Central memory CD8-positive, alpha-beta T cell (primary cell): ENCODE measurements around the gene MCRS1.
A peak's percentile ranks its signal among the peaks of the same experiment; 100 is the strongest.

Experiments used
- ATAC-seq: fragments of 150-1000 bp; cut with Tn5 transposase; replicated peaks from 2 replicates; pipeline ENCODE4 v1.10.0; 2022; ENCODE audit warnings: mild to moderate bottlenecking, moderate FRiP score, moderate number of reproducible peaks; ENCODE audit not compliant: poor library complexity, severe bottlenecking; ENCODE audit errors: extremely low read depth
- DNase-seq, 2 donors: peaks; one replicate each; pipeline ENCODE4 v3.0.0; 2021; ENCODE audit warnings: low spot score in 2 of 2
- H3K27ac Mint-ChIP-seq: one replicate; pipeline ENCODE4 v1.8.0; 2022; ENCODE audit warnings: low read depth, mild to moderate bottlenecking, moderate library complexity, mixed read lengths
- H3K27me3 Mint-ChIP-seq: one replicate; pipeline ENCODE4 v1.8.0; 2022; ENCODE audit warnings: mixed read lengths
- H3K36me3 Mint-ChIP-seq: one replicate; pipeline ENCODE4 v1.8.0; 2022; ENCODE audit warnings: mild to moderate bottlenecking, moderate library complexity, mixed read lengths; ENCODE audit not compliant: insufficient read depth
- H3K4me1 Mint-ChIP-seq: one replicate; pipeline ENCODE4 v1.8.0; 2022; ENCODE audit warnings: mixed read lengths
- H3K4me3 Mint-ChIP-seq: one replicate; pipeline ENCODE4 v1.8.0; 2022; ENCODE audit warnings: mild to moderate bottlenecking, moderate library complexity, mixed read lengths
- H3K9me3 Mint-ChIP-seq: one replicate; pipeline ENCODE4 v1.8.0; 2022; ENCODE audit warnings: mixed read lengths

Gene MCRS1

GRCh38 chr12:49558526-49558925 lies 9.4 kb downstream of the MCRS1 start:
- no peak overlapping the region for H3K27ac Mint-ChIP-seq
- DNase-seq: no peak
- no peak overlapping the region for H3K4me3 Mint-ChIP-seq
- ATAC-seq: no peak
- H3K9me3 Mint-ChIP-seq: no peaks in the 10 kb centered on the region
- peaks cover 35% of the 10 kb centered on the region for H3K36me3 Mint-ChIP-seq
- H3K4me1 Mint-ChIP-seq: peaks cover 2% of the 10 kb centered on the region
- no peaks in the 10 kb centered on the region for H3K27me3 Mint-ChIP-seq

- no peak for ATAC-seq
- Mint-ChIP-seq H3K4me1 (peaks cover 6% of the 10 kb centered on the region), H3K27ac (no peak overlapping the region)
Measured at GRCh38 chr12:49557917-49558215, 10.1 kb downstream of the MCRS1 start.

GRCh38 chr12:49557187-49557916 lies 10.6 kb downstream of the MCRS1 start:
- H3K36me3 Mint-ChIP-seq: peaks cover 27% of the 10 kb centered on the region
- no peak overlapping the region for H3K27ac Mint-ChIP-seq
- peaks cover 6% of the 10 kb centered on the region for H3K4me1 Mint-ChIP-seq
- H3K4me3 Mint-ChIP-seq: no peak overlapping the region
- no peak for ATAC-seq
- H3K9me3 Mint-ChIP-seq: no peaks in the 10 kb centered on the region
- no peak for DNase-seq
- H3K27me3 Mint-ChIP-seq: no peaks in the 10 kb centered on the region

More at GRCh38 chr12:49557917-49558215, 10.1 kb downstream of the MCRS1 start:
- H3K9me3 Mint-ChIP-seq: no peaks in the 10 kb centered on the region
- no peak overlapping the region for H3K4me3 Mint-ChIP-seq
- H3K27me3 Mint-ChIP-seq: no peaks in the 10 kb centered on the region
- H3K36me3 Mint-ChIP-seq: peaks cover 32% of the 10 kb centered on the region
- DNase-seq: no peak

DNA sequence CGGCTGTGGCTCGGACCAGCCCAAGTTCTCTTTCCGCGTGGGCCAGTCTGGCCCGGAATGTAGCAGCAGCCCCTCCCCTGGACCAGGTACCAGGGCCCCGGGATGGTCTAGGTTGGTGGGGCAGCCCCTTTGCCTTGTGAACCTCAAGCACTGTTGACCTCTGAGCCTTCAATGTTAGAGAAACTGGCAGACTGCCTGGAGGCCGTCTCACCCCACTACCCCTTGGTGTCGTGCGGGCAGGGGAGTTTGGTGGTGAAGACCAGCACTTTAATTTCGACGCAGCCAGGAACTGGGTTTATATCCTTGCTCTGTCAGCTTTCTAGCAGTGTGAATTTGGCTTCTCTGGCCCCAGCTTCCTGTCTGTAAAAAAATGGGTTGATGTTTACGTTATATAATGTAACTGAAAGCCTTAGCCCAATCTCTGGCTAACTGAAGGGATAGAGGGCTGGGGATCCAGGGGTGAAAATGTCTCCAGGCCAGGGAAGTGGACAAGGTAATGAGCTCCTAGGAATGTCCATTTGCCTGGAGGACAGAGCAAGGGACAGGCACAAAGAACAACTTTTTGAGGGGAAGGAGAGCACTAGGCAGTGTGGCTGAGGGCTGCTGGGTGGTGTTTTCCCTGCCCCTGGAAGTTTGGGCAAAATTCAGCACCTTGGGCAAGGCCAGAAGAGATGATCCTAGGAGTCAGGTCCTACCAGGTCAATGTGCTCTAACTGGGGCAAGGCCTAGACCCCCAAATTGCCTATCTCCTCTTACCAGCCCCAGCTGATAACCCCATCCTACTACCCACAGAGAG lies 11.4 kb downstream of the MCRS1 start:
- Mint-ChIP-seq H3K27ac (no peak overlapping the region), H3K27me3 (no peaks in the 10 kb centered on the region), H3K36me3 (peaks cover 21% of the 10 kb centered on the region), H3K4me3 (no peak overlapping the region), H3K4me1 (peaks cover 6% of the 10 kb centered on the region), H3K9me3 (no peaks in the 10 kb centered on the region)
- no peak for DNase-seq
- ATAC-seq: no peak

DNA sequence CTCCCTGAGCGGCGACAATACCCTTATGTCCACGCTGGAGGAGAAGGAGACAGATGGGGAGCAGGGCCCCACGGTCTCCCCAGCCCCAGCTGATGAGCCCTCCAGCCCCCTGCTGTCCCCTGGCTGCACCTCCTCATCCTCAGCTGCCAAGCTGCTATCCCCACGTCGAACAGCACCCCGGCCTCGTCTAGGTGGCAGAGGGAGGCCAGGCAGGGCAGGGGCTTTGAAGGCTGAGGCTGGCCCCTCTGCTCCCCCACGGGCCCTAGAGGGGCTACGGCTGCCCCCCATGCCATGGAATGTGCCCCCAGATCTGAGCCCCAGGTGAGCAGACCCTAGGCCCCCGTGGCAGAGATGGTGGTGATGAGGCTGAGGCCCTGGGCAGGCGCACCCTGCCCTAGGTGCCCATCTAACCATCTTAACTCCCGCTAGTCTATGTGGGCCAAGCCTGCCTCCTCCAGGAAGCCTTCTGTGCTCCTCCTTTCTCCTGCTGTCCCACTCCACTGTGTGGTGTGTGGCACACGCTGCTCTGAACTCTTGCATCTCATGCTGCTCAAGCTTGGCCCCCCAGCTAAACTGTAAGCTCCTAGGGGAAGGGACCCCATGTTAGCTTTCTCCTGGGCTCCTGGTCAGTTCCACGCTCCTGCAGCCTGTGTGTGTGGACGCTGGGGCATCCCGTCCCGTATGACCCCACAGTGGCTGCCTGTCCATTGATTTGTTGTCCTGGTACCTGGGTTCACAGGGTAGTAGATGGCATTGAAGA lies 12.1 kb downstream of the MCRS1 start:
- H3K4me1 Mint-ChIP-seq: peaks cover 6% of the 10 kb centered on the region
- H3K27ac Mint-ChIP-seq: no peak overlapping the region
- no peak for ATAC-seq

DNA sequence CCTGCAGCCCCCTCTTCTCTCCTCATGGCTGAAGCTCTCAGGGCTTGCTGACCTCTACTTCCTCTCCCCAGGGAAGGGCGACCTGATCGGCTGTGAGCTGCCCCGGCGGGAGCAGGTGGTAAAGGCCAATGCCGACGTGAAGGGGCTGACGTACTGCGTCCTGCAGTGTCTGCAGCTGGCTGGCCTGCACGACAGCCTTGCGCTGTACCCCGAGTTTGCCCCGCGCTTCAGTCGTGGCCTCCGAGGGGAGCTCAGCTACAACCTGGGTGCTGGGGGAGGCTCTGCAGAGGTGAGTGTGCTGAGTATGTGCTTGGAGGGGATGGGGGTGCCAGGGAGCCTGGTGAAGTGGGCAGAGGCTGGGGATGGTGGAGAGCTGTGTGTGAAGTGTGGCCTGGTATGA lies 13.7 kb downstream of the MCRS1 start:
- DNase-seq: no peak
- H3K27me3 Mint-ChIP-seq: peaks cover 15% of the 10 kb centered on the region
- peaks cover 6% of the 10 kb centered on the region for H3K4me1 Mint-ChIP-seq
- peaks cover 9% of the 10 kb centered on the region for H3K36me3 Mint-ChIP-seq
- no peak overlapping the region for H3K27ac Mint-ChIP-seq
- H3K9me3 Mint-ChIP-seq: no peaks in the 10 kb centered on the region
- no peak for ATAC-seq
- no peak overlapping the region for H3K4me3 Mint-ChIP-seq

More for the DNA sequence above, 12.1 kb downstream of the MCRS1 start:
- no peaks in the 10 kb centered on the region for H3K9me3 Mint-ChIP-seq
- H3K4me3 Mint-ChIP-seq: no peak overlapping the region
- H3K36me3 Mint-ChIP-seq: peaks cover 19% of the 10 kb centered on the region
- peaks cover 3% of the 10 kb centered on the region for H3K27me3 Mint-ChIP-seq
- DNase-seq: no peak

DNA sequence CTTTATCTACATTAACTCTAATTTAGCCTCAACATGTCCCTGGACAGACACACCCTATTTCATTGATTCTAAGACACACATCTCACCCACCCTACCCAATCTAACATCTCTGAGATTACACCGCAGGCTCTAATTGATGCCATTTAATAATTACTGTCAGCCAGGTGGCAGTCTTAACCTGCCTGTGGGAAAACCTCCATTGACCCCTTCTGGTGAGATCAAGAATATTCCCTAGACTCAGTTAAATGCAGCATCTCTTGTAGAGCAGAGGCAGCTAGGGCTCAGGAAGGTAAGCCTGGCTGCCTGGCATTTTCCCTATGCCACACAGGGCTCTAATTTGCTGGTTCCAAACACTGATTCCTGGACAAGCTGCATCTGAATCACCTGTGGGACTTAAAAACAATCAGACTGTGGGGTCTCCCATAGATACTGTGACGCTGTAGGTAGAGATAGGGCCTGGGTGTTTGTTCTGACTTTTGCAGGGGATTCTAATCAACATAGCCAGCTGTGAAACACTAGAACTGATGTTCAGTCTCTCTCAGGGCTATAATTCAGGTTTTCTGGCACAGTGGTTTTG lies 14.3 kb downstream of the MCRS1 start:
- Mint-ChIP-seq H3K27ac (no peak overlapping the region), H3K9me3 (no peaks in the 10 kb centered on the region)
- no peak for DNase-seq

DNA sequence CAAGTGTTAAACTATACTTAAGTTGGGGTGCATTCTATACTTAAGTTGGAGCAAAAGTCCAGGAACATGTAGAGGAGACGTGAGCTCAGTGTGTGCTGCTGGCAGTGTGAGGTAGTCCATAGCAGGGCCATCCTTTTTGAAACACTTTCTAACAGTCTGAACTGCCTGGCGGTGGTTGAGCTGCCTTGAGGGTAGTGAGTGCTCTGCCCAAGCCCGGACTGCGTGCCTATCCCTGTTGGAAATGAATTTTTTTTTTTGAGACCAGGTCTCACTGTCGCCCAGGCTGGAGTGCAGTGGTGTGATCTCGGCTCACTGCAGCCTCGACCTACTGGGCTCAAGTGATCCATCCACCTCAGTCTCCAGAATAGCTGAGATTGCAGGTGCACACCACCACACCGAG lies 15.0 kb downstream of the MCRS1 start:
- ATAC-seq: no peak
- no peaks in the 10 kb centered on the region for H3K36me3 Mint-ChIP-seq
- no peak overlapping the region for H3K27ac Mint-ChIP-seq
- no peak for DNase-seq
- H3K4me3 Mint-ChIP-seq: no peak overlapping the region
- no peaks in the 10 kb centered on the region for H3K9me3 Mint-ChIP-seq
- H3K4me1 Mint-ChIP-seq: peaks cover 6% of the 10 kb centered on the region
- peaks cover 23% of the 10 kb centered on the region for H3K27me3 Mint-ChIP-seq

More for the DNA sequence above, 14.3 kb downstream of the MCRS1 start:
- no peak overlapping the region for H3K4me3 Mint-ChIP-seq
- H3K4me1 Mint-ChIP-seq: peaks cover 6% of the 10 kb centered on the region
- H3K27me3 Mint-ChIP-seq: peaks cover 16% of the 10 kb centered on the region
- peak; percentile 62 for ATAC-seq
- peaks cover 4% of the 10 kb centered on the region for H3K36me3 Mint-ChIP-seq

DNA sequence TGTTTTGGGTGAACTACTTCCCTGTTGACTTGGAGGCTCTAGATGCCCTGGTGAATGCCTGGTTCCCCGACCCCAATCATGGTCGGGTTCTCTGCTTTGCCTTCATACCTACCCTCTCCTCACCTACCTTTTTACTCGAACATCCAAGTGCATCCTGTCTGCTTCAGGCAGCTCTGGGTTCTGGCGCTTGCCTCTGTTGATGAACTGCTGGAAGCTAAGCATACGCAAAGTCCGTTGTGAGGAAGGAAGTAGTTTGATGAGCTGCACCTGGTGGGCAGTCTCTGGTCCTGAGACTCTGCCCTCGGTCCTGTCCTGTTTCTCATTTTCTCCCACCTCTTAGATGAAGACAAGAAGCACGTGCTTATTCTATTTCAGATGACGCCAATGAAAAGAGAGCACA lies 15.5 kb downstream of the MCRS1 start:
- Mint-ChIP-seq H3K27me3 (peaks cover 27% of the 10 kb centered on the region), H3K36me3 (no peaks in the 10 kb centered on the region), H3K9me3 (no peaks in the 10 kb centered on the region), H3K4me3 (no peak overlapping the region), H3K4me1 (peaks cover 6% of the 10 kb centered on the region), H3K27ac (no peak overlapping the region)
- DNase-seq: no peak
- ATAC-seq: no peak

DNA sequence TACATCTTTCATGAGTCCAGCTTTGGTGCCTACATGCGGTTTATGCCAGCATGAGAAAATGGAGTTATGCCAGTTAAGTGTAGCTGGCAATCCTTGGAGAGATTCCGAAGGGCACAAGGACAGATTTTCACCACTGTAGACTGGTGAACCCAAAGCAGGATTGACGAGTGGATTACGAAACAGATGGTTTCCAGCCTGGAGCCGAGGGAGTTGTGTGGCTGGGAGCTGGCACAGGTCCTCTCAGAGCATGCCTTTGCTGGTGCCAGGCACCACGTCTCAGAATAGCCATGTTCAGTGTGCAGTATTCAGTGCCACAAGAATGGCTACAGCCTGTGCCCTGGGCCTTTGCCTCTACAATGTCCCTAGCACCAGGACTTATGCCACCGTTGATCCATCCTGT lies 15.9 kb downstream of the MCRS1 start:
- Mint-ChIP-seq H3K4me3 (no peak overlapping the region), H3K27me3 (peaks cover 32% of the 10 kb centered on the region), H3K36me3 (no peaks in the 10 kb centered on the region), H3K27ac (no peak overlapping the region), H3K9me3 (no peaks in the 10 kb centered on the region), H3K4me1 (peaks cover 6% of the 10 kb centered on the region)
- no peak for DNase-seq
- ATAC-seq: no peak

DNA sequence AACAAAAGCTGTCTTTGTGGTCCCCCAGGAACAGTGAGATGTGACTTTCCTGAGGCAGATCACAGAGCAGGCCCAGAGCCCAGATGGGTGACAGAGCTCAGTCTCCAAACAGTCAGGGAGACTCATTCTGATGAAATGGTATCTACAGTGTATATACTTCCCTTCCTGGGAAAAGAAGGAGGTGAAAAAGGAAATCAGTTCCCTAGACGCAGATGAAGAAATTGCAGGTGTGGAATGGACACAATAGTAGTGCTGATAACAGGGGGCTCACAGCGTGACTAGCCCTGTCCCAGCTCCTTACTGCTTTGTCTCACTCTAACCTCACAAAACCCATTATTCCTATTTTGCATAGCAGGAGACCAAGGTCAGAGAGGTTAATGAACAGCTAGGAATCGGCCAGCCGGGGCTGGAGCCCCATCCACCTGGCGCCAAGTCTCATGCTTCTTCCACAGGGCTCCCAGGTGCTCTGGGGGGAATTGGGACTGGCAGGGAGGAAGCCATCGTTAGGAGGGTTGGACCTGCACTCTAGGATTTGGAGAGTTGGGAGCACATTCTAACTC lies 17.2 kb downstream of the MCRS1 start:
- no peak overlapping the region for H3K4me3 Mint-ChIP-seq
- H3K27me3 Mint-ChIP-seq: peaks cover 41% of the 10 kb centered on the region
- DNase-seq (no peak), ATAC-seq (no peak)
- H3K9me3 Mint-ChIP-seq: no peaks in the 10 kb centered on the region
- no peak overlapping the region for H3K27ac Mint-ChIP-seq
- H3K36me3 Mint-ChIP-seq: no peaks in the 10 kb centered on the region
- peaks cover 6% of the 10 kb centered on the region for H3K4me1 Mint-ChIP-seq
